Activated CD8-positive, alpha-beta T cell treated with anti-CD3 and anti-CD28 coated beads for 36 hours (primary cell): ENCODE data around the gene GM2A. TPM values are rescaled to one million over a fixed set of nuclear protein-coding genes. Genes with fewer than 3 reads are reported as not detected.
A peak's percentile ranks its signal among the peaks of the same experiment; 100 is the strongest.

Source experiments
- ATAC-seq: fragments of 200-7000 bp; cut with Tn5 transposase; one replicate; pipeline ENCODE4 v1.10.0; 2021; ENCODE audit warnings: mild to moderate bottlenecking, moderate library complexity
- CTCF ChIA-PET: fragments of 350-600 bp; sonication (Branson Sonifier 250); formaldehyde crosslinking; loops from one replicate; lab custom pipeline; 2021; ENCODE audit warnings: antibody characterized with exemption; lab: Charles Lee
- POLR2A ChIA-PET: fragments of 350-600 bp; sonication (Branson Sonifier 250); formaldehyde crosslinking; loops from one replicate; lab custom pipeline; 2021; ENCODE audit warnings: antibody characterized with exemption; lab: Charles Lee
- DNase-seq: peaks from one replicate; pipeline ENCODE4 v3.0.0-alpha.2; 2020
- H3K27ac Mint-ChIP-seq: one replicate; pipeline ENCODE4 v1.8.0; 2021; ENCODE audit warnings: mild to moderate bottlenecking, mixed read lengths
- H3K27me3 Mint-ChIP-seq: one replicate; pipeline ENCODE4 v1.8.0; 2021; ENCODE audit warnings: mixed read lengths
- H3K36me3 Mint-ChIP-seq: one replicate; pipeline ENCODE4 v1.8.0; 2021; ENCODE audit warnings: low read depth, mixed read lengths
- H3K4me1 Mint-ChIP-seq: one replicate; pipeline ENCODE4 v1.8.0; 2021; ENCODE audit warnings: low read depth, mixed read lengths
- H3K4me3 Mint-ChIP-seq: one replicate; pipeline ENCODE4 v1.8.0; 2021; ENCODE audit warnings: mild to moderate bottlenecking, moderate library complexity, mixed read lengths
- H3K9me3 Mint-ChIP-seq: one replicate; pipeline ENCODE4 v1.8.0; 2021; ENCODE audit warnings: mixed read lengths
- intact Hi-C: fragments of 100-400 bp; cut with micrococcal nuclease; formaldehyde crosslinking; loops from one replicate; pipeline ENCODE4 v1.10.0; 2022
- total RNA-seq, 2 experiments: library from RNA; stranded (reverse); gene quantifications; one replicate each; pipeline ENCODE4 v1.2.3, GENCODE V29; 2021
- TF ChIP-seq, protein P1 (sequence below): fragments of 200-600 bp; IDR thresholded peaks from one replicate; pipeline ENCODE4 v1.8.0; 2022; ENCODE audit warnings: antibody characterized with exemption, mild to moderate bottlenecking

Gene GM2A
- total RNA-seq, 2 experiments from 2014 or later, result 13.3 to 13.7 TPM

DNA sequence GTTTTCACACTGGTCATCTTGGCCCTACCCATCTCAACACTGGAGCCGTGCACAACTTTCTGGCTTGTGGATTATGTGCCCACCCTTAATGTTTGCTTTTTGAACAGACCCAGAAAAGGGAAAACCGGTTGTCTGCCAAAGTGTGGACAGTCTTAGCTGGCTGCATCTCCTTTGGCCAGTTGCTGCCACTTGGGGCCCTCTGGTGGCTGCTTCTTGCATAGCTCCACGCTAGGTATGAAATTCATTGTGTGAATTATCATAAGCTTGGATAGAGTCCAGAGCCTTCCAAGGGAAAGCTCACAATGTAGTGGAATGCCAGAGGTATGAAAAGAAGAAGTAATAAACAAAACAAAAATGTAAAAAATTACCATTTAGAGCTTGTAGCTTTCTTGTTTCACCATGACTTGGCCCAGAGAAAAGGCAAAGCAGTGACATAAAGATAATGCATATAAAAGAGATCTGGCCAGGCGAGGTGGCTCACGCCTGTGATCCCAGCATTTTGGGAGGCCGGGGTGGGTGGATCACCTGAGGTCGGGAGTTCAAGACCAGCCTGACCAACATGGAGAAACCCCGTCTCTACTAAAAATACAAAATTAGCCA lies 63.1 kb downstream of the GM2A start:
- no peaks in the 10 kb centered on the region for H3K4me1 Mint-ChIP-seq
- peak; percentile 75 for ATAC-seq
- H3K27me3 Mint-ChIP-seq, result peaks cover 2% of the 10 kb centered on the region
- no peaks in the 10 kb centered on the region for H3K36me3 Mint-ChIP-seq
- DNase-seq, result peak; percentile 79
- no peak overlapping the region for H3K27ac Mint-ChIP-seq
- TF ChIP-seq, protein P1, sequence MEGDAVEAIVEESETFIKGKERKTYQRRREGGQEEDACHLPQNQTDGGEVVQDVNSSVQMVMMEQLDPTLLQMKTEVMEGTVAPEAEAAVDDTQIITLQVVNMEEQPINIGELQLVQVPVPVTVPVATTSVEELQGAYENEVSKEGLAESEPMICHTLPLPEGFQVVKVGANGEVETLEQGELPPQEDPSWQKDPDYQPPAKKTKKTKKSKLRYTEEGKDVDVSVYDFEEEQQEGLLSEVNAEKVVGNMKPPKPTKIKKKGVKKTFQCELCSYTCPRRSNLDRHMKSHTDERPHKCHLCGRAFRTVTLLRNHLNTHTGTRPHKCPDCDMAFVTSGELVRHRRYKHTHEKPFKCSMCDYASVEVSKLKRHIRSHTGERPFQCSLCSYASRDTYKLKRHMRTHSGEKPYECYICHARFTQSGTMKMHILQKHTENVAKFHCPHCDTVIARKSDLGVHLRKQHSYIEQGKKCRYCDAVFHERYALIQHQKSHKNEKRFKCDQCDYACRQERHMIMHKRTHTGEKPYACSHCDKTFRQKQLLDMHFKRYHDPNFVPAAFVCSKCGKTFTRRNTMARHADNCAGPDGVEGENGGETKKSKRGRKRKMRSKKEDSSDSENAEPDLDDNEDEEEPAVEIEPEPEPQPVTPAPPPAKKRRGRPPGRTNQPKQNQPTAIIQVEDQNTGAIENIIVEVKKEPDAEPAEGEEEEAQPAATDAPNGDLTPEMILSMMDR, result peak; percentile 88
- no peak overlapping the region for H3K4me3 Mint-ChIP-seq
- peaks cover 3% of the 10 kb centered on the region for H3K9me3 Mint-ChIP-seq
- CTCF ChIA-PET, result interaction anchor here (0.6 to 2.2 kb wide), 31 partner anchors 8 to 343 kb away, joined by 3 to 10 read pairs (median 3); partner anchors contain the start of gene GM2A
- intact Hi-C loops, result no loop called here
- POLR2A ChIA-PET, result no interaction called here

DNA sequence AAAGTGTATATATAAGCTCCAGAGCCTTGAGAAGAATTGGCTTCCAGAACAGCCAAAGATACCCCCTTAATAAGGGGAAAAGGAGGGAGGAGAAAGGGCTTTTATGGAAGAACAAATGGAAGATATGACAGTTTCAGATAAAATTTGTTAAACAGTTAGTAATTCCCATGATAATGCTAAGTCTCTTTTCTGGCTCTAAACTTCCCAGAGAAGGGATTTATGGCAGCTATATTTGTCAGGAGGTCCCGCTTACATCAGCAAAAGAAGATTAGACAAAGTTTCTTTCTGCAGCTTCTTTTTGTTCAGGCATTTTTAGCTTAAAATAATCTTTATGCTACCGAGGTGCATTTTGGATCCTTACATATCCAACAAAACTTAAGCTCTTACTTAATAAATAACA lies 64.9 kb downstream of the GM2A start:
- no peak overlapping the region for H3K4me3 Mint-ChIP-seq
- ChIA-PET POLR2A (no interaction called here), CTCF (interaction anchor here (0.8 to 2.2 kb wide), 6 partner anchors 32 to 206 kb away, joined by 3 to 10 read pairs (median 4); partner anchors contain the start of genes GM2A and SLC36A1)
- H3K4me1 Mint-ChIP-seq, result no peaks in the 10 kb centered on the region
- DNase-seq (no peak), ATAC-seq (no peak)
- no peaks in the 10 kb centered on the region for H3K36me3 Mint-ChIP-seq
- H3K27ac Mint-ChIP-seq, result no peak overlapping the region
- intact Hi-C loops, result no loop called here
- peaks cover 2% of the 10 kb centered on the region for H3K27me3 Mint-ChIP-seq
- no peaks in the 10 kb centered on the region for H3K9me3 Mint-ChIP-seq
- TF ChIP-seq, protein P1, result no peak

DNA sequence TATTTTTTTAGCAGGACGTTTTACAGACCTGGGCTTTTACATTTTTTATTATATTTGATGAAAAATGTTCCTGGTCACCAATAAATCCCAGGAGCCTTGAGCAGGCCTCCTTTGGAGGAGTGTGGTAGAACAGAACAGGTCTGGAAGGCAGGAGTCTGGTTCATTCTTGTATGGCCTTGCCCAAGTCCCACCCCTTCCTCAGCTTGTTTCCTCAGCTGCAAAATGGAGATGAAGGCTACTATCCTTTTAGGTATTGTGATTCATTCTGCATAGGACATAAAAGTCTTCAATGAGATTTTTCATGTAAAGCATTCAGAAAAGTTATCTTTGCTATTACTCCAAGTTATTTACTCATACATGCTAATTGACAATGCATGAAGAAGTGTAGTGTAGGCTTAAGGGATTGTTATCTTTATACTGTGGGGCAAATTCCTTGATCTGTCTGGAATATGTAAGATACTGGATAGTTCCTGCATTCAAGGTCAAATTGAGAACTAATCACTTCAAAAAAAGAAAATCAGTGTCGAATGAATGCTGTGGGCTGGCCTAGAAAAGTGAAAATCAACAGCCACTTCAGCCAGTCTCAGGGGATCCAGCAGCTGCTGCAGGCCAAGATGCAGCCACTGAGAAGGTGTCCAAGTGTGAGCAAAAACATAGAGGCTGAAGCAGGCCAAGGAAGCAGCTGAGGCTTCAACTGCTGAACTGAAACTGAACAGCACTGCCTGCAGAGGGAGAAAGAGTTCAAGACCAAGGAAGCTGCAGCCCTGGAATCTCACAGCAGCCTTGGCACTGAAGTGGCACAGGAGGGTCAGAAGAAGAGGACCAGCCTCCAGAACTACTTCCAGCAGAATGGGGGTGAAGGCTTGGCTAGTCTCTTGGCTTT lies 66.1 kb downstream of the GM2A start:
- Mint-ChIP-seq H3K4me1 (no peaks in the 10 kb centered on the region), H3K27ac (no peak overlapping the region), H3K27me3 (peaks cover 6% of the 10 kb centered on the region), H3K4me3 (no peak overlapping the region), H3K9me3 (no peaks in the 10 kb centered on the region), H3K36me3 (no peaks in the 10 kb centered on the region)
- intact Hi-C loops, result no loop called here
- POLR2A ChIA-PET, result no interaction called here
- DNase-seq, result no peak
- TF ChIP-seq, protein P1, result no peak
- CTCF ChIA-PET, result interaction anchor here (0.9 to 1.3 kb wide), 4 partner anchors 33 to 204 kb away, joined by 3 to 6 read pairs (median 4); partner anchors contain the start of gene SLC36A1
- no peak for ATAC-seq

Other genes starting within 250 kb of the GM2A start
- not detected for gene GPX3, start 232.6 kb upstream of the GM2A start, total RNA-seq
- 100 to 1,000 TPM; 222 TPM for gene TNIP1, start 172.2 kb upstream of the GM2A start, total RNA-seq
- gene ANXA6, start 95.4 kb upstream of the GM2A start, total RNA-seq, result 100 to 1,000 TPM; 328 to 336 TPM
- 10 to 100 TPM; 33.0 to 34.5 TPM for gene CCDC69, start 29.1 kb upstream of the GM2A start, total RNA-seq
- gene SLC36A3, start 50.6 kb downstream of the GM2A start, total RNA-seq, result not detected
- gene SLC36A2, start 94.4 kb downstream of the GM2A start, total RNA-seq, result not detected
- gene SLC36A1, start 194.4 kb downstream of the GM2A start, total RNA-seq, result 1 to 10 TPM; 3.5 to 3.7 TPM